Measurements from ENCODE around the gene SBK2.

Gene SBK2

GRCh38 chr19:55554302-55554701 lies 17.4 kb upstream of the SBK2 start:
- DNase-seq = no peak

DNA sequence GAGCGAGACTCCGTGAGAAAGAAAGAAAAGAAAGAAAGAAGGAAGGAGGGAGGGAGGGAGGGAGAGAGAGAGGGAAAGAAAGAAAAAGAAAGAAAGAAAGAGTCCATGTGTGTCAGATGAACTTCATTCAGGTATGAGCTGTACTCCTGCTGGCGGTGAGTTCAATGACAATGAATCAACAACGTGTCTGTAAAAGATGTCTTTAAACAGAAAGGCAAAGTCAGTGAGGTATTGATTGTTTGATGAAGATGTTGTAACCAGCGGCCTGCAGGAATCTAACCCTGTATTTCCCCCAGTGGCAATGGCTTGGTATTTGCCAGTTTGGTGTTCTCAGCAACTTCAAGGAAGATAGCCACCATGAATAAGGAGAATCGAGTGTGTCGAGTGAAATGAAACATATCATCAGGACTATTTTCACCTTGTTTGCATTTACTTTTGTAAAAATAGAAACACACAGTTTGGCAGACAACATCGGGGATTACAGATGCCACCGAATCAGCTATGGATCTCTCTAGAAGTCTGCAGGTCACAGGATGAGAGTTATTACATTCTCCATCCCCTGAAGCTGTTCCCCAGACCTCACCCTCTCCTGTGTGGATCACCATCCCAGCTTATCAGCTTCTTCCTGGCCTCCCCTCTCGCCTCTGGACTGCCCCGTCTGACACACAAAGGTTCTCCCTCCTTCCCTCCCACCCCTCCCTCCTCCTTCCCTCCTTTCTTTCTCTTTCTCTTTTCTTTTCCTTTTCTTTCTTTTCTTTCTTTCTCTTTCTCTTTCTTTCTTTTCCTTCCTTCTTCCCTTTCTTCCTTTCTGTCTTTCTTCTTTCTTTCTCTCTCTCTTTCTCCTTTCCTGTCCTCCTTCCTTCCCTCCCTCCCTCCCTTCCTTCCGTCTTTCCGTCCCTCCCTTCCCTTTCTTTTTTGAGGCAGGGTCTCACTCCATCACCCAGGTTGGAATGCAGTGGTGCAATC lies 16.6 kb upstream of the SBK2 start:
- DNase-seq = no peak

- no peak for DNase-seq
Observed at GRCh38 chr19:55552620-55553019, 15.7 kb upstream of the SBK2 start.

DNA sequence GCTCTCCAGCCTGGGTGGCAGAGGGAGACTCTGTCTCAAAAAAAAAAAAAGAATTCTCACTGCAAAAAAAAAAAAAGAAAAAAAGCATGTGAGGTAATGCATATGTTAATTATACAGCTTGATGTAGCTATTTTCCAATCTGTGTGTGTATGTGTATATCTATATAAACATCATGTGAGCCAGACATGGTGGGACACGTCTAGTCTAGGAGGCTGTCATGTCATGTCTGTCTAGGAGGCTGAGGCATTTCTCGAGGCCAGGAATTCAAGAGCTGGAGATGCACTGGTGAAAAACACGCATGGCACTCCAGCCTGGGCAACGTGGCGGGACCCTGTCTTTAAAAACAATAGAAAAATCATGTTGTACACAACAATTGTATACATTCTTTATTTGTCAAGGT lies 15.3 kb upstream of the SBK2 start:
- no peak for DNase-seq

- no peak for DNase-seq
Observed at GRCh38 chr19:55550321-55550650, 13.4 kb upstream of the SBK2 start.

GRCh38 chr19:55549500-55550320 lies 12.8 kb upstream of the SBK2 start:
- DNase-seq = no peak

DNA sequence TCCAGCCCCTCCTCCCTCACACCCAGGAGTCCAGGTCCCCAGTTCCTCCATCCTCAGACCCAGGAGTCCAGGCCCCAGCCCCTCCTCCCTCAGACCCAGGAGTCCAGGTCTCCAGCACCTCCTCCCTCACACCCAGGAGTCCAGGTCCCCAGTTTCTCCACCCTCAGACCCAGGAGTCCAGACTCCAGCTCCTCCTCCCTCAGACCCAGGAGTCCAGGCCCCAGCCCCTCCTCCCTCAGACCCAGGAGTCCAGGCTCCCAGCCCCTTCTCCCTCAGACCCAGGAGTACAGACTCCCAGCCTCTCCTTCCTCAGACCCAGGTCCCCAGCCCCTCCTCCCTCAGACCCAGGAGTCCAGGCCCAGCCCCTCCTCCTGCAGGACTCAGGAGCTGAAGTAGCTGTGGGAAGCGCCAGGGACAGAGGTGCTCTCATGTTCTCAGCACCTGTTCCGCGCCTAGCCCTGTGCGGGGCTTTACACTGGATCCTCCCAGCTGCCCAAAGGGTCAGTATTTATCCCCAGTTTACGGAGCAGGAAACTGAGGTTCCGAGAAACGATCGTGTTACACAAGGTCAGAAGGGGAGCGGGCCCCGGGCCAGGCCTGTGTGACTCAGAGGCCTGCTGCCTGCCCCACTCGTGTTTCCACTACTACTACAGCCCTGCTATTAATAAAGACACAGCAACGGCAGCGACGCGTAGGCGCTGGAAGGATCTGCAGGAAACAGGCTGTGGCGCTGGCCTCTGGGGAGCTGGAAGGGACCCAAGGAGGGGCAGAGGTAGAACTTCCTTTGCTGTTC lies 10.1 kb upstream of the SBK2 start:
- no peak for DNase-seq

GRCh38 chr19:55546011-55546410 lies 9.1 kb upstream of the SBK2 start:
- DNase-seq = no peak

- no peak for DNase-seq
Observed at GRCh38 chr19:55545443-55545842, 8.5 kb upstream of the SBK2 start, which contains the start of gene SBK3. Gene SBK3, minus strand, starts transcription at chr19:55545543. Its CDS starts 0 bp downstream, at chr19:55545543.

DNA sequence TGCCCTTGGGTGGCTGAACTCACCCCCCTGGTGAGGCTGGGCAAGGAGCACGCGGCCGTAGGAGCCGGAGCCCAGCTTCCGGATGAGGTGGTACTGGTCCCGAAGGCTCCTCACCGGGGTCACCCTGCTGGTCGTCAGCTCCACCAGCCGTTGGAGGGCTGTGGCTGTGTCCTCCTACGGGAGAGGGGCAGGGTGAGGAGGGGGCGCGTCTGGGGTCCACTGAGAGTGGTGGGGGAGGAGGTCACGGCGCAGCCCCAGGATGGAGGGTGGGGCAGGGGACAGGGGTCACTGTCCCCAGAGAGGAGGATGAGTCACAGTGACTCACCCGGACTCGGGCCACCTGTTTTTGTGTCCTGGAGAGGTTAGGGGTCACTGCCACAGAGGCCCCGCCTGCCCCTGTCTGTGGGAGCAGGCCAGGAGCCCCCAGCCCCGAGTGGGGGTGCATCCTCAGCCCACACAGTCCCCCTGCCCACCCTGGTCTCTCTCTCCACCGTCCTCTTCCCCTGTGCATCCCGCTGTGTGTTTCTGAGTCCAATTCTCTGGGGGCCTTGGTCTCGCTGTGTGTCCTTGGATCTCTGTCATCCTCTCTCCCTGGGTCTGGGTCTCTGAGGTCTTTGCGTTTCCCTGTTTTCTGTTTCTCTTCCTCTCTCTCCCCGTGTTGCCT lies 8.0 kb upstream of the SBK2 start:
- DNase-seq = no peak

DNA sequence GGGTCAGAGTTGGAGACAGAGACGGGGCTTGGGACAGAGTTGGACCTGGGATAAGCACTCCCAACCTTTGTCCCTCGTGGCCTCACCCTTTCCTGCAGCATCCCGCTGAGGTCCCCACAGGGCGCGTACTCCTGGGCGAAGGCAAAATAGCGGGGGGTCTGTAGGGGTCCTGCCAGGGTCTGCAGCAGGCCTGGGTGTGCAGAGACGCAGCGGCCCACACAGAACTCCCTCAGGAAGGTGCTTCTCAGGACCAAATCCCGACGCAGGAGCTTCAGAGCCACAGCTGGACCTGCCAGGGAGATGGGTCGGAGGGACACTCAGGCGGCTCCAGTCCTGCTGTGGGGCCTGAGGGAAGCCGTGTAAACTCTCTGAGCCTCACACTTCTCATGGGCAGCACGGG lies 7.1 kb upstream of the SBK2 start:
- no peak for DNase-seq

GRCh38 chr19:55543567-55543966 lies 6.6 kb upstream of the SBK2 start:
- DNase-seq = no peak

DNA sequence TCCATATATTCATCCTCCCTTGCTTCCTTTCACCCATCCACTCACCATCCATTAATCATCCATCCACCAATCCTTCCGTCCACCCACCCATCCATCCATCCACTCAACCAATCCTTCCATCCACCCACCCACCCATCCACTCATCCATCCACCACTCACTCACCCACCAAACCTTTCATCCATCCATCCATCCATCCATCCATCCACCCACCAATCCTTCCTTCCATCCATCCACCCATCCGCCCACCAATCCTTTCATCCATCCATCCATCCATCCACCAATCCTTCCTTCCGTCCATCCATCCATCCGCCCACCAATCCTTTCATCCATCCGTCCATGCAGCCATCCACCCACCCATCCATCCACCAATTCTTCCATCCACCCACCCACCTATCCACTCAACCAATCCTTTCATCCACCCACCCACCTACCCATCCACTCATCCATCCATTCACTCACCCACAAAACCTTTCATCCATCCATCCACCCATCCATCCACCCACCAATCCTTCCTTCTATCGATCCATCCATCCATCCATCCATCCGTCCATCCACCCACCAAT lies 5.4 kb upstream of the SBK2 start:
- DNase-seq = no peak

DNA sequence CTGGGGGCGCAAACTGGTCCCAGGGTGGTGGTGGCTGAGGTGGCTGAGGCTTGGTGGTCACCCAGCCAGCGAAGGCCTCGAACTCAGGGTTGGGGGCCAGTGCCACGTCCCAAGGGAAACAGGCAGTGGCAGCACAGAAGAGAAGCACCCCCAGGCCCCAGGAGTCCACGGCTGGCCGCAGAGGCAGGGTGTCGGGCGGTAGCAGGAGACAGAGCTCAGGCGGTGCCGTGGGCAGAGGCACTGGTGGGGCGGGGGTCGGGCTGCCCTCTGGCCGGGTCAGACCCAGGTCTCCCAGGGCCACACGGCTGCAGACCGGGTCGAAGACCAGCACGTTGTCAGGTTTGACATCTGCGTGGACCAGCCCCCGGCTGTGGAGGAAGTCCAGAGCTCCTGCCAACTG lies 4.2 kb upstream of the SBK2 start:
- no peak for DNase-seq

DNA sequence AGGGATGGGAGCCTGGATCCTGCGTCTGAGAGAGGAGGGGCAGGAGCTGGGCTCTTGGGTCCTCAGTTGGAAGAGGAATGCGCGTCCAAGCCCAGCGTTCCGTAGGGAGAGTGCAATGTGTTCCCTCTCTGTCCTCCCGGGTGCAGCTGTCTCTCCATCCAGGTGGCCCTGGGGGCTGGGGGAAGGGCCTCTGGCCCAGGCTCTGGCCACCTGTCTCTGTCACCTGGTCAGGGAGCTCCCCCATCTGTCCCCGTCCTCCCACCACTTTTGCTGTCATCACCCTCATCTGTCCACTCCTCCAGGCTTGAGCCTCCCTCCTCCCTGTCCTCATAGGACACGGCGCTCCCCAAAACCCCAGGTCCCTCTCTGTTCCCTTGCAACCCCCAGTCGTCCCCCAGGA lies 3.7 kb upstream of the SBK2 start:
- DNase-seq = no peak

DNA sequence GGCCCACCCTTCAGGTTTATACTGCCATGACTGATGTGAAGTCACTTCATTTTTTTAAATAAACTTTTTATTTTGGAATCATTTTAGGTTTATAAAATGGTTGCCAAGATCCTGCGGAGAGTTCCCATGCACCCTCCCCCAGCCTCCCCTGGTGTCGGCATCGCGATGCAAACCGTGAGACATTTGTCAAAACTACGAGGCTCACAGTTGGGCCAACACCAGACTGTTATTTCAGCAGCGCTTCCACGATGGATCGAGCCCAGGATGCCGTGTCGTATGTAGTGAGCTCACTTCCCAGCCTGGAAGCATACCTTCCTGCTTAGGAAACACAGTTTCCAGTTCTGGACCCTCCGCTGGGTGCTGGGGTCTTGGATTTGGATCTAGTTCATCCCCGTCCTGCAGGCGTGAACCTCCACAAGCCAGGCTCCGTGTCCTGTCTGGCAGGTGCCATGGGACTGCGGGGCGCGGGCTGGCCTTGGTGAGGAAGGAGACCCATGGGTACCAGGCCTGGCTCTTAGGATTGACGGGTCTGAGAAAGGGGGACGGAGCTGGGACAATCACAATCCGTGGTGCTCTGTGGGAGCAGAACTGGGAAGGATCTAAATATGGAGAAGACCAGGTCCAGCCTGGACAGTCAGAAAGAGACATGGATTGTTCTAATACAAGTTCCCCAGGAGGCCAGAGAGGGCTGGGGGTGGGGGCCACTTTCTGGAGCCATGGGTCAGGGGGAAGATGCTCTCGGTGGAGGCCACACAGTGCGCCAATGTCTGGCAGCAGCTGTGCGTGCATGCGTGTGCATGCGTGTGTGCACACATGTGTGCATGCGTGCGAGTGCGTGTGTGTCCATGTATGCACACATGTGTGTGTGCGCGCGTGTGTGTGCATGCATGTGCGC lies 2.4 kb upstream of the SBK2 start:
- DNase-seq = no peak

- DNase-seq = no peak
Observed at GRCh38 chr19:55538132-55538531, 1.2 kb upstream of the SBK2 start.

GRCh38 chr19:55537741-55538111 lies 793 bp upstream of the SBK2 start:
- DNase-seq = no peak

DNA sequence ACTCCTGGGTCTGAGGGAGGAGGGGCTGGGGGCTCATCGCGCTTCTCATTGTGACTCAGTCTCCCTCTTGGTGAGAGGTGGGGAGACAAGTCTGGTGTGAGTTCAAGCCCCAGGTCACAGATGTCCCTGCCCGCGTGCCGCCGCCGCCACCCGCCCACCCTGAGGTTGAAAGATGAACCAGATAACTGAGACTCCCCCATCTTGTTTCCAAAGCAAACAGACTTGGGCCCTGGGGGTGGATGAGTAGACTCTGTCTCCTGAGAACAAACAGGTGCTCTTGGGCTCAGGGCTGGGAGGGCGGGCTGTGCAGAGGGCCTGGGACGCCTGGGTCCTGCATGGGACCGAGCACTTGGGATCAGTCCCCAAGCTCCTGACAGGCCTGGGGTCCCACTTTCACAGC lies 567 bp downstream of the SBK2 start:
- no peak for DNase-seq

- no peak for DNase-seq
Observed at GRCh38 chr19:55535965-55536350, 975 bp downstream of the SBK2 start.
